ENCODE data around the gene FLT4. TPM values are rescaled to one million over a fixed set of nuclear protein-coding genes. Genes with fewer than 3 reads are reported as not detected.

FLT4 gene
- total RNA-seq, 1 experiment from 2014 or later = 6.3 TPM

GRCh38 chr5:180605554-180606214 is 43.7 kb downstream of the FLT4 start:
- Histone ChIP-seq H3K4ac (ENCODE audit: low read depth, low read length) (no peak overlapping the region), H4K20me1 (ENCODE audit: control insufficient read depth, insufficient read depth, insufficient read length) (no peaks in the 10 kb centered on the region), H3K14ac (ENCODE audit: insufficient read depth, low read length) (no peak overlapping the region), H4K91ac (ENCODE audit: insufficient read length, low read depth, low read length) (no peak overlapping the region), H3K23ac (ENCODE audit: insufficient read length, low read depth, low read length) (no peak overlapping the region), H3K9ac (ENCODE audit: extremely low read depth, insufficient read length, low read length) (no peak overlapping the region), H2AK5ac (ENCODE audit: insufficient read length, low read length) (no peak overlapping the region), H3T11ph (ENCODE audit: low read length) (no peak overlapping the region), H2BK120ac (ENCODE audit: low read depth, low read length, poor library complexity, severe bottlenecking) (no peak overlapping the region), H2BK5ac (ENCODE audit: insufficient read length, low read length) (no peak overlapping the region), H3K79me1 (ENCODE audit: insufficient read depth, low read depth, low read length, poor library complexity, severe bottlenecking) (no peaks in the 10 kb centered on the region), H2BK15ac (ENCODE audit: low read depth, low read length) (no peak overlapping the region), H2AFZ (ENCODE audit: low read length) (no peak overlapping the region), H2BK20ac (ENCODE audit: low read depth, low read length, poor library complexity, severe bottlenecking) (no peak overlapping the region), H3K4me1 (ENCODE audit: insufficient read depth, low read length) (no peaks in the 10 kb centered on the region), H3K9me3 (ENCODE audit: control insufficient read depth, low read depth, low read length) (no peaks in the 10 kb centered on the region), H3K4me2 (ENCODE audit: insufficient read depth, insufficient read length, low read length) (no peak overlapping the region), H3K79me2 (ENCODE audit: insufficient read depth, low read length) (no peaks in the 10 kb centered on the region), H3K27ac (ENCODE audit: insufficient read length, low read depth, low read length) (no peak overlapping the region), H3K18ac (ENCODE audit: insufficient read length, low read depth, low read length) (no peak overlapping the region), H3K23me2 (ENCODE audit: insufficient read length, low read depth, low read length, poor library complexity, severe bottlenecking) (no peaks in the 10 kb centered on the region), H3K27me3 (ENCODE audit: insufficient read depth, low read length) (no peaks in the 10 kb centered on the region), H4K8ac (replicated peaks; ENCODE audit: insufficient read length, low read depth, low read length) (no peak overlapping the region), H2BK12ac (ENCODE audit: insufficient read length, low read depth, low read length) (no peak overlapping the region), H3K56ac (ENCODE audit: insufficient read length, low read depth, low read length) (no peak overlapping the region), H4K5ac (ENCODE audit: insufficient read length, low read depth, low read length) (no peak overlapping the region)
- H3K27me3 Mint-ChIP-seq (ENCODE audit: low read depth) = peaks cover 4% of the 10 kb centered on the region; the same call in 1 of the 2 replicates
- H3K27ac Mint-ChIP-seq = no peak overlapping the region
- no peak overlapping the region for H3K4me3 Mint-ChIP-seq
- H3K9me3 Mint-ChIP-seq = no peaks in the 10 kb centered on the region; a peak in 1 of 5 replicates
- peak; percentile 68 for DNase-seq
- peak; percentile 82 for TF ChIP-seq CTCF (conservative IDR thresholded peaks at IDR 0.05)
- no CpG with 5 or more reads among the region's 11 CpGs for WGBS (ENCODE audit: extremely low coverage, insufficient read length, low lambda C conversion rate)
- no peaks in the 10 kb centered on the region for H3K36me3 Mint-ChIP-seq (ENCODE audit: insufficient read depth in 1 of 3, low read depth in 3 of 3)
- peaks cover 0 to 4% of the 10 kb centered on the region in 2 experiments; a peak in 1 of 4 replicates for H3K4me1 Mint-ChIP-seq

All from H9 (cell line).